Frontal cortex (tissue), 4 donors: Measurements from ENCODE around the gene SLC25A10. TPM values are rescaled to one million over a fixed set of nuclear protein-coding genes. Genes with fewer than 3 reads are reported as not detected.
A peak's percentile ranks its signal among the peaks of the same experiment; 100 is the strongest.
"Not testable (repeated sequence)": the region's sequence is repeated elsewhere in the genome, so short reads cannot be mapped to it uniquely, and the experiment has no call there.

ENCODE experiments used
- DNase-seq, 2 donors: peaks; one replicate each; pipeline ENCODE4 v3.0.0; 2012; ENCODE audit warnings: low spot score in 2 of 2
- FAIRE-seq: peaks from 2 replicates; lab custom pipeline; 2012; peaks lifted over from hg19 to GRCh38; lab: Jason Lieb, UNC
- total RNA-seq: library from RNA; depleted of rRNA; stranded (reverse); fragments of >200 nt; gene quantifications from one replicate; pipeline ENCODE4 v1.2.3, GENCODE V29; 2014
- donor health status: control.
- donor health status: control.
- donor health status: control.

The SLC25A10 gene, protein sequence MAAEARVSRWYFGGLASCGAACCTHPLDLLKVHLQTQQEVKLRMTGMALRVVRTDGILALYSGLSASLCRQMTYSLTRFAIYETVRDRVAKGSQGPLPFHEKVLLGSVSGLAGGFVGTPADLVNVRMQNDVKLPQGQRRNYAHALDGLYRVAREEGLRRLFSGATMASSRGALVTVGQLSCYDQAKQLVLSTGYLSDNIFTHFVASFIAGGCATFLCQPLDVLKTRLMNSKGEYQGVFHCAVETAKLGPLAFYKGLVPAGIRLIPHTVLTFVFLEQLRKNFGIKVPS
- 4.9 TPM for total RNA-seq

DNA sequence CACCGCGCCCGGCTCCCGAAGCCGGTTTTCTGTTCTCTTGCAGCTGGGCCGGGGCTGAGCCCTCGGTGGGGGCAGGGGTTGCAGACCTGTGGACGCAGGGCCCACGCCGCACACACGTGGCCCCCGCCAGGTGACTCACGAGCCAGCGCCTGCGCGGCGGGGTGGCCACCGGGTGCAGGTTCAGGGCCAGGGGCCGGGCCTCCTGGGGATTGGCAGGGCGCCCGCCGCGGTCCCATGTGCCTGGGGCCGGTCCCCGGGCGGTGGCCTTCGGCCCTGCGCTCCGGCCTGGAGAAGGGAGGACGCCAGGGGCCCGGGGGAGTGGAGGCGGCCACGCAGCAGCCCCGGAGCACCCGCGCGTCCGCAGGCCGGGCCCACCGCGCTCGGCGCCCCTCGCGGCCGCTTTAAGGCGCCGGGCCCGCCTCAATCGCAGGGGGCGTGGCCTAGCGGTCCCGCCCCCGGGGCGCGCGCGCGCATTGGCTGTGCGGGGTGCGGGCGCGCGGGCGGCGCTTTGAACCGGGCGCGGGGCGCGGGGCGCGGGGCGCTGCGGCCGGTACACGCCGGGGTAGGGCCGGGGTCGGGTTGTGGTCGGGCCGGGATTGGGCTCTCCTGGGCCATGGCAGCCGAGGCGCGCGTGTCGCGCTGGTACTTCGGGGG, at the start of gene SLC25A10:
Gene SLC25A10, plus strand, starts transcription at position 471 of the 654 bp plus-strand sequence. Its CDS starts 143 bp downstream, at position 614.
- FAIRE-seq = no peak

DNA sequence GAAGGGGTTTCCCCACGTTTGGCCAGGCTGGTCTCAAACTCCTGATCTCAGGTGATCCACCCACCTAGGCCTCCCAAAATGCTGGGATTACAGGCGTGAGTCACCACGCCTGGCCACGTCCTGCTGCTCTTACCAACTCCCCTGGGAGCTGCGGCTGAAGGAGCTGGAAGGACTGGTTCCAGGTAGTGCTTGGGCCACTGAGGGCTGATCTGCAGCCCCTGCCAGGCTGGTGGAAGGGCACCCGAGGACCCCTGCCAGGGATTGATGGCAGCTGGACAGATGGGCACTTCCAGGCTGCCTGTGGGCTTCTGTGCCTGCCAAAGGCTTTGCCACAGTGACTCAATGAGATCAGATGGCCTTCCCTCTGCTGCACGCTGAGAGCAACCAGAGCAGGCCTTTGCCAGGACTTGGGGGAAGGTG, 48.0 kb upstream of the SLC25A10 start:
- FAIRE-seq (no peak), DNase-seq (no peak)

More for the DNA sequence above, at the start of gene SLC25A10:
- peak; percentile 94 to 95 for DNase-seq

DNA sequence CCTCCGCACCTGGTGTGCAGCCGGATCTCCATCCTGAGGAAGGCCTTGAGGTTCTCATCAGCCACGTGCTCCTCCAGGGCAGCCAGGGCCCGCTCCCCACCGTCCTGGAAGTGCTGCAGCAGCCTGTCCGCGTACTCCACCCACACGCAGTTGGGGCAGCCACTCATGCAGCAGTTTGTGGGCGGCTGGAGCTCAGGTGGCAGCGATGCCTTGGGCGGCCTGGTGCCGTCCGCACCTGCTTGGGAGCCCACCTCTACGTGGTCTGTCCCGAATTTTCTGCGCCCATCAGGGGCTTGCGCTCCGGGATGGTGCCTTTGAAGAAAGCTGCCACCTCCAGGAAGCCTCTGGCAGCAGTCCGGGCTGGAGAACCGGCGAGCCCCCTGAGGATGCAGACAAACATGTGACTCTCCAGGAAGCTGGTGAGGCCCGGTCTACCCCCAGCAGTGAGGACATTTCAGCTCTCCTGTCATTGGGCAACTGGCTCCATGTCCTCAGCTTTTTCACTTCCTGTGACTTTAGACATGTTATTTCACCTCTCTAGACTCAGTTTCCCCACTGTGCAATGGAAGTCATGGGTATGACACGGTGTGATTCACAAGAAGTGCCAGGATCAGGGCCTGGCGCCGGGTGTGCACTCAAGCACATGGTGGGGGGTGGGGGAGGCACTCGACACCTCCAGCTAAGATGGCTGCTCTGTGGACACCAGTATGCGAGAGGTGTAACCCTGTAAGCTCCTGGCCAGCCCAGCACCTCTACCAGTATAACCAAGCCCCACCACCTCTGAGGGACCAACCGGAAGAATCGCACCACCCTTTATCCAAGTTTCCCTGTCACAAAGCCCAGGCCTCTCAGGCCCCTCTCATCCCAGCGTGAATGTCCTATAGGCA, 46.6 kb upstream of the SLC25A10 start:
- DNase-seq = peak in 1 of 2 donors; percentile 29
- no peak for FAIRE-seq

DNA sequence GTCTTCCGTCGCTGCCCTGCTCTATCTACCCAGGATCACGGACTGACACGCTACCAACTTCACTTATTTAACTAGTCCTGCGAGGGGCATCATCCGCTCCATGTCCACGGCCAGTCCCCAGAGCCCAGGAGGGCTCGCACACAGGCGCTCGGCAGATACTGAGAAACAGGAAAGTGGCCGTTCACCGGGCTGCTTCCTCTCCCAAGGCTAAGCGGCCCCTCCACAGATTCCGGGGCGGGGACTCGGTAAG, 46.1 kb upstream of the SLC25A10 start:
- no peak for DNase-seq
- no peak for FAIRE-seq

DNA sequence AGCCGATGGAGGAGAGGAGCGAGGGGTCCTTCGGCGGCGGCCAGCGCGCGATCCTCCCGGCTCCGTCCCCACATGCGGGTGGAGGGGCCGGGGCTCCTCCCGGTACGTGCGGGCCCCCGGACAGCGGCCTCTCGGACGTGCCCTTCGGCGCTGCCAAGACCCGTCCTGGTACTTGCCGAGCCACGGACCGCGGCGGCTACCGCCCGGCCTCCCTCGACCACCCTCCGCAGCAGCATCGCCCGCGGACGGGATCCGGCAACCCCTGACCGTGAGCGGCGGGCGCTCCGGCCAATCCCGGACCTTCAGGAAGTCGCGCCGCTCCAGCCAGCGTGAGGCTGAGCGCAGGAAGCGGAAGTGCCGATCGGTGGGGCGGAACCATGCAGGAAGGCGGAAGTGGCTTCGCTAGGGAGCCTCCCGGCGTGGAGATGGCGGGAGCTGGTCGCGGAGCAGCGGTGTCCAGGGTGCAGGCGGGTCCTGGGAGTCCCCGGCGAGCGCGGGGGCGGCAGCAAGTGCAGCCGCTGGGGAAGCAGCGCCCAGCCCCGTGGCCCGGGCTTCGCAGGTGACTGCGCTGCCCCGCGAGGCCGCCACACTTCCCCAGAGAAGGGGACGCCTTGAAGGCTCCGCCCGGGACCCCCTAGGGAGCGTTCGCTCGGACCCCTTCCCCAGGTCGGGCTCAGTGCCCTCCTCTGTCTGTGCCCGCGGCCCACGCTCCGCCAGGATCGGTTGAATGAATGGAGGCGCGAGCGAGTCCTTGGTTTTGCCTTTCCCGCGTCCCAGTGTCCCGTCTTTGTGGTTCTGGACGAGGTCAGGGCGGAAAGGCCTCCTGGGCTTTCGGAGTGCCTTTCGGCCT, 45.5 kb upstream of the SLC25A10 start, which contains the start of the genes CCDC137 and OXLD1:
Gene CCDC137, plus strand, starts transcription at position 396 of the 850 bp plus-strand sequence. Its CDS starts 30 bp downstream, at position 426.
Gene OXLD1, minus strand, starts transcription at position 264 of the 850 bp plus-strand sequence. Its CDS starts 28 bp downstream, at position 236.
- no peak for FAIRE-seq
- DNase-seq = peak; percentile 97 to 99

DNA sequence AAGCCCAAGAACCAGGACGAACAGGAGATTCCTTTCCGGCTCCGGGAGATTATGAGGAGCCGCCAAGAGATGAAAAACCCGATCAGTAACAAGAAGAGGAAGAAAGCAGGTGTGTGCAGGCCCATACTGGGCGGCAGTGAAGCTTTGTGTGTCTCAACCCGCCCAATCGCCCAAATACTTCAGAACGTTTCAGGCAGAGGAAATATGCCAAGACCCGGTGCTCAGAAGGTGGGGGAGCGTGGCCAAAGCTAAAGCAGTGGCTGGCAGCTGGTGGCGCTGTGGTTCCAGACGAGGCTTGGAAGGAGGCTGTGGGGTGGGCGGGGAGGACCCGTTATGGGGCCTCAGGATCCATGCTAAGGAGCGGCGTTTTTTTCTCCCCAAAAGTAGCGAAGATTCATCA, 44.3 kb upstream of the SLC25A10 start:
- DNase-seq (no peak), FAIRE-seq (no peak)

DNA sequence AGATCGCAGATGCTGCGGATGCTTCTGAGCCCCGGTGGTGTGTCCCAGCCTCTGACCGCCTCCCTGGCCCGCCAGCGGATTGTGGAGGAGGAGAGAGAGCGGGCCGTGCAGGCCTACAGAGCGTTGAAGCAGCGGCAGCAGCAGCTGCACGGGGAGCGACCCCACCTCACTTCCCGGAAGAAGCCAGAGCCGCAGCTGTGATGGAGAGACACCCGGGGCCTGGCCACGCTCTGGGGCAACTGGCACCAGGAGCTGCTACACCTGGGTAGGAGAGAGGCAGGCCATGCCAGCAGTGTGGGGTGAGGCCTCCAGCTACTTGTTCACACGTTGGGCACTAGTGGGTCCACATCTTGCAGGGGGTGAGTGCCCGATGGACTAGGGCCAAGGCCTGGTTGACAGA, 39.6 kb upstream of the SLC25A10 start:
- no peak for DNase-seq
- no peak for FAIRE-seq

DNA sequence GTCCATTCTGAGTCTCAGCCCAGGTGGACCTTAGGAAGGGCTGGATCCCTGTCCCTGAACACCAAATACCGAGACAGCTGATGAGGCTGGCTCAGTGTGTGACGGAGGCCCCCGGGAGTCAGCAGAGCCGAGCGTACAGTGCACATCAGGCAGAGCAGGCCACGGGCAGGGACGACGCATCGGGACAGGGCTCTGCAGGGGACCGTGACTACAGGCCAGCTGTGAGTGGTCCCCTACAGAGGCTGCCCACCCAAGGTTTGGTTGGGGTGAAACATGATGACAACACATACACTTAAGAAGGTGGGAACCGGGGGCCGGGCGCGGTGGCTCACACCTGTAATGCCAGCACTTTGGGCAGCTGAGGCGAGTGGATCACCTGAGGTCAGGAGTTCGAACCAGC, 39.1 kb upstream of the SLC25A10 start:
- DNase-seq (no peak), FAIRE-seq (no peak)

DNA sequence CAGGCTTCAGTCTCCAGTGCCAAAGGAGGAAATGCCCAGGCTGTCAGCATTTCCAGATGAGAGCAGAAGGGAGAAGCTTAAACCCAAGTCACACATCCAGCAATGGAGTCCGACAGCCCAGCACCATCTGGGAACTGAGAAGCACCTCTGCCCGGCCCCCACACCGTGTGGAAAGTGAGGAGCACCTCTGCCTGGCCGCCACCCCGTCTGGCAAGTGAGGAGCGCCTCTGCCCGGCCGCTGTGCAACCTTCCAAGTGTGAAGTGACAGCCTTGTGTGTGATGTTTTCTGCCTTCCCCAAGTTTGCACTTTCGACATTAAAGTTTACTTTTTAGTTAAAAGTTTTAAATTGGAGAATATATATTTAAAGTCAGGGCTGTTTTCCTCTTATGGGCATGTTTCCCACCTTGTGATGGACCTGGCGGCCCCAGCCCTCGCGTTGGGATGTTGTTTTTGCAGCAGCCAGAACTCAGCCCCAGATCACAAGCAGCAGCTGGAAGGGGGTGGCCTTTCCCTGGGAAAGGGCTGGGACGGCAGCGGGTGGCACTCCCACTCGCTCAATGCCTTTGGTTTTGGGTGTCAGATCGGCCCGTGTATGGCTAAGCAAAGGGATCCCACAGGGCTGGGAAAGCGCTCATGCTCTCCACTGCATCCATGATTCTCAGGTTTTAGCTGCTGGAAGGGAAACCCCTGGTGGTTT, 38.4 kb upstream of the SLC25A10 start:
- FAIRE-seq = no peak
- no peak for DNase-seq

DNA sequence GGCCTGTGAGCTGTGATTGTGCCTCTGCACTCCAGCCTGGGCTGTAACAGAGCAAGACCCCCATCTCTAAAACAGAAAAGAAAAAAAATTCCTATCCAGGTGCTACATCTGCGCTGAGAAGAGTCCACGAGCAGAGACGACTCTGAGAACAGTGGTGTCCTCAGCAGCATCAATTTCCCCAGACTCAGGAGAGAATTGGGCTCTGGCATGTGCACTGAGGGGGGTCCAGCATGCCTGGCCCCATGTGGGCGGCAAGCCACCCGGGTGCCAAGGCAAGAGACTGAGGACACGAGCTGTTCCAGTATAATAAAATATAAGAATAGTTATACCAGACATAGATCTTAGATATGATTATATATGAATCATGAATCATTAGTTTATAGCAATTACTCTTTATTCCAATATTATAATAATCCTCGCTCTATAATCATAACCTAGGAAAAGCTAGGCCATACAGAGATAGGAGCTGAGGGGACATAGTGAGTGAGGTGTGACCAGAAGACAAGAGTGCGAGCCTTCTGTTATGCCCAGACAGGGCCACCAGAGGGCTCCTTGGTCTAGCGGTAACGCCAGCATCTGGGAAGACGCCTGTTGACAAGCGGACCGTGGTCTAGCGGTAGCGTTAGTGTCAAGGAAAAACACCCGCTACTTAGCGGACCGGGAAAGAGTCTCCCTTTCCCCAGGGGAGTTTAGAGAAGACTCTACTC, 36.4 kb upstream of the SLC25A10 start:
- DNase-seq, FAIRE-seq: not testable (repeated sequence)

DNA sequence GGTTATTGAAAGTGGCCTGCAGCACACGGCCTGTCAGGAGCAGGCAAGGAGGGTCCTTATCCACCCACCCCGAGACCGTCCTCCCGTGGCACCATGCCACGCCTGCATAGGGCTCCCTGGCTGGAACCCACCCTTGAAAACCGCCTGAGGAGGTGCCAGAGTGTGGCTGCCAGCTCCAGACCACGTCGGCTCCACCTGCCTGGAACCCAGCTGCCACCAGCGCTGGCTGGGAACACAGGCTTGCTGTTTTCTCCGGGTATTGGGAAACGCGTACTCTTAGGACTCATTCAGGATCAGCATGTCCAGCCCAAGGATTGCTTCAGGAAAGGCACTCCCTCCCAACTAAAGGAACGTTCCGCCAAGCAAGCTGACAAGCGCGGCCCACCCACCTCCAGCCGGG, 35.2 kb upstream of the SLC25A10 start:
- FAIRE-seq = no peak
- DNase-seq = no peak

DNA sequence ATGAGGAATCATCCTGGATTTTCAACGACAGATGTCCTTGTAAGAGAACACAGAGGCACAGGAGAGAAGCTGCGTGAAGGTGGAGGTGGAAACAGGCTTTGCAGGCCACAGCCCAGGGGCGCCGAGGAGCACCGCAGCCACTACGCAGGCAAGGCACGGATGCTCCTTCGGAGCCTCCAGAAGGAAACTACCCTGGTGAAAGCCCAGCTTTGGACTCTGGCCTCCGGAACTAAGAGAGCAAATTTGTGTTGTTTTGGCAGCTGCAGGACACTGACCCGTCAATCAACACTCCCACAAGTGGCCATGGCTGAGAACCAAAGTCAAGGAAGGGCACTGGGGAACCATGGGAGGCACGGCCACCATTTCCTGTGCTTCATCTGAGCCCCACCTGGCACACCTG, 31.9 kb upstream of the SLC25A10 start:
- FAIRE-seq (no peak), DNase-seq (no peak)

DNA sequence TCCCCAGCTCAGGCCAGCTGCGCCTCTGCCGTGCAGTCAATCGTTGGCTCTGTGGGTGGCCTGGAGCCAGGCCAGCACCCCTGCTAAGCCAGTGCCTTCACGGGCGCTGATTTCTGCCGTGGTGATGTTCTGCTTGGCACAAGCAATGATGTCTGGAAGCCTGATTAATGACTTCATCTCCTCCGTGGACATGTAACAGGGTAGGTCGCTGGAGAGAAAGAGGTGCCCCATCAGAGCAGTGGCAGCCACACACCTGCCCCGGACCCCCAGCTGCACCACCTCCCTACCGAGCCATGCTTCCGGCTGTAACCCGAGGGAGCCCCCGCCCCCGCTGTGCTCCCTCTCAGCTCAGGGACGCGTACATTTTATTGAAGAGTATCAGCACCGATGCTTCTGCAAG, 30.4 kb upstream of the SLC25A10 start:
- FAIRE-seq (no peak), DNase-seq (no peak)

DNA sequence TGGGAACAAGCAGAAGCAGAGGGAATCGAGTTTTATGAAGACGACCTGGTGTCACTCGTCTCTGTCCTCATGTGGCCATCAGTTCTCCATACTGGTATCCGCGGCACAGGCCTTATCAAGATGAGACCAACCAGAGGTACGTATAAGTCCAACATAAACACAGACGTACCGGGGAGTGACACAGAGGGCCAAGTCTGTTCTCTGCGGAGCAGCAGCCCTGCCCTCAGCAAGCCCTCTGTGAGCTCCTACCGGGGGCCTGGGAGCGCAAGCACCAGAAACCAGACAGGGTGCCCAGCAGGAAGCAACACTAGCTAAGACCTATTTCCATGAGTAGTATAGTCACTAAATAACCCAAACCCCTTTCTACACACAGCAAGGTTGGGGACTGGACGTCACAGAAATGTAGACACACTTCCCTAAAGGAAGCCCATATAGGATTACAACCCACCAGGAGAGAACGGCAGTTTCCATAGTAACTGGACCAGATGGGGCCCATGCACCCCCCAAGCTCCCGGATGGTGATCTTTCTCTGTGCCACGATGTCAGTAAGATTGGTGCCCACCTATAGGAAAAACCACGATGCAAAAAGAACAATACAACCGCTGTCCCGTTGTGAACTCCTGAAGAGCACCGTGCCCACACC, 29.4 kb upstream of the SLC25A10 start:
- DNase-seq = no peak
- no peak for FAIRE-seq

DNA sequence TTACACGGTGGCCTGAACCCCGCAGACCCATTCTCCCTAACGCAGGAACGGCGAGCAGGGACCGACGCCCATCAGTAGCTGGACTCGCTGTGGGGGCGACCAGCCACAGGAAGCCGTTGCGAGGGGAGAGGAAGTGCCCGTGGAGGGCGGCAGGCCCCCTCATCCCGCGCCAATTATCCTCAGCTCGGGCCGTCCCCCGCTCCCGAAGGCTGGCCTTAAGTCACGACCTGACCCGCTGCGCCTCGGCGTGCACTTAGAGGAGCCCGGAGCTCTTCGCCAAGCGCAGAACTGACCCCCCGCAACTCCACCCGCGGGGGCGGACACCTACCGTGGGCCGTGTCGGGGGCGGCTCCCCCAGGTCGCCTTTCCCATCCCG, 28.9 kb upstream of the SLC25A10 start:
- FAIRE-seq (no peak), DNase-seq (no peak)

DNA sequence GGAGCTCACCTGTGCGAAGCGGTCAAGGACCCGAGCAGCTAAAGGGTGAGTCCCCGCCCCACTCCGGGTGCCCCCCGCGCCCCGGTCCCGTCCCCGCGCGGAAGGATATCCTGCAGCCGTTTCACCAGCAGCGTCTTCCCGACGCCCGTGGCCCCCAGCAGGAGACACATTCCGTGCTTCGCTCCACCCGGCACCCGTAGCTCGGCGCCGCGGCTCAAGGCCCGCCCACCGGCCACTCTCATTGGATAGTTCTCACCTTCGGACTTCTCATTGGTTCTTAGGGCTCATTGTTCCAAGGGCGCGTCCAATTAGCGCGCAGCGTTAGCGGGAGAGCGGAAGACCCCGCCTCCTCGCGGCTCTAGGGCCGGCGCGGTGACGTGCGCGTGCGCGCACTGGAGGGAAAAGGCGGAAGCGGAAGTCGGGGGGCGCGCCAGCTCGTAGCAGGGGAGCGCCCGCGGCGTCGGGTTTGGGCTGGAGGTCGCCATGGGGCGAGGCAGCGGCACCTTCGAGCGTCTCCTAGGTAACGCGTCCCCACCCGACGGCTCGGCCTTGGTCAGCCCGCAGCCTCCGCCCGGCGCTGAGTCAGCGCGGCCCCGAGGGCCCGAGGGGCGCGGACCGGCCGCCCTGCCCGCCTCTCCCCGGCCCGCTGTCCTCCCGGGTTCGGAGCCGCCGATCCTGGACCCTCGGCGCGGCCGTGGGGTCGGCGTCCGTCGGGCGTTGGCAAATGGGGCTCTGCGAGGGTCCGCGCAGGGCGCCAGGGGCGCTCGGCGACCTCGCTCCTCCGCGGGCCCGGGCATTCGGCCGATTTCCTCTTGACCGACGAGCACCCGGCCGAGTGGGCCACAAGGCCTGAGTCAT, 28.3 kb upstream of the SLC25A10 start, which contains the start of the genes ARL16 and HGS:
Gene ARL16, minus strand, starts transcription at position 214 of the 858 bp plus-strand sequence. Its CDS starts 44 bp downstream, at position 170.
Gene HGS, plus strand, starts transcription at position 428 of the 858 bp plus-strand sequence. Its CDS starts 56 bp downstream, at position 484.
- DNase-seq (peak; percentile 100), FAIRE-seq (peak; percentile 83)

DNA sequence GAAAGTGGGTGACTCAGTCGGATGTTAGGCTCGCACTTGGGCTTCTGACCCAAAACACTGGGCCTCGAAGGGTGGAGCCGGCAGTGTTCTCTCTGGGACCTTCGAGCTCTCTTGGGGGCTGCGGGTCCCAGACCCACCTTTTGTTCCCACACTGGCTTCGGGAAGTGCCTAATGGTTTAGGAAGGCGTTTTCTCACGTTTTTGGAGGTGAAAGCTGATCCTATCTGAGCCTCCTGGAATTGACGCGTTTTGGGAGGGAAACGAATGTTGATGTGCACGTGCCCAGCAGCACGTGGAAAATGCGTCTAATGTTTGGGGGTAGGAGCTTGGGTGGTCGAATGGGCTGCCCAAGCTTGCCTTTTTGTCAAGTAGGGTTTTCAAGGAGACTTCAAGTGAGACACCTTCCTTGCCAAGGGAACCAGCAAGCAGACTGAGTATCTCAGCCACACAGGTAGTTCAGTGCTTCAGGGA, 27.6 kb upstream of the SLC25A10 start:
- DNase-seq (peak; percentile 33 to 65), FAIRE-seq (no peak)
